H1 (cell line): ENCODE data around the gene PLPPR3. TPM values are rescaled to one million over a fixed set of nuclear protein-coding genes. Genes with fewer than 3 reads are reported as not detected.

Source experiments
- BRCA1 ChIP-seq: IDR thresholded peaks from 2 replicates; pipeline ENCODE4 v1.6.1; 2012; ENCODE audit warnings: low read depth, low read length, improper control_type of control experiment
- CBX8 ChIP-seq: fragments of 300-800, 300-1000 bp; sonication (generic); IDR thresholded peaks from 2 replicates; pipeline ENCODE4 v1.7.1; 2016; ENCODE audit warnings: low read depth, low read length, borderline replicate concordance
- EGR1 ChIP-seq: IDR thresholded peaks from 2 replicates; pipeline ENCODE4 v1.6.1; 2011; ENCODE audit warnings: low read depth, low read length, borderline replicate concordance
- RFX5 ChIP-seq: IDR thresholded peaks from 2 replicates; pipeline ENCODE4 v1.6.1; 2011; ENCODE audit warnings: low read depth, low read length, improper control_type of control experiment, borderline replicate concordance
- RNF2 ChIP-seq: fragments of 200-900, 300-1000 bp; sonication (generic); IDR thresholded peaks from 2 replicates; pipeline ENCODE4 v1.7.1; 2016; ENCODE audit warnings: borderline replicate concordance, low read depth, mild to moderate bottlenecking, antibody characterized with exemption, low read length; ENCODE audit not compliant: poor library complexity, severe bottlenecking; ENCODE audit errors: missing control alignments
- YY1 ChIP-seq: IDR thresholded peaks from 2 replicates; pipeline ENCODE4 v1.6.1; 2011; ENCODE audit warnings: low read depth, mild to moderate bottlenecking, low read length
- polyA plus RNA-seq, 7 experiments: library from polyadenylated mRNA; depleted of rRNA in 3 of 7; stranded (reverse) in 5 of 7; unstranded in 2 of 7; fragments of >200 nt in 5 of 7; fragments of 200-250 nt in 2 of 7; gene quantifications; 1 replicate in 5 of 7; 2 replicates in 1 of 7; 4 replicates in 1 of 7; pipeline versions ENCODE4 v1.2.1 to v1.2.3, GENCODE V29; 2011 to 2013; ENCODE audit warnings: missing spikeins in 2 of 7, mixed read lengths in 2 of 7
- total RNA-seq: library from RNA; stranded (reverse); fragmentation: NEBNext Ultra II Directional; extraction: Animal tissue kit (Norgen Biotek cat#: 25700); gene quantifications from 2 replicates; pipeline ENCODE4 v1.2.1, GENCODE V29; 2021
- TF ChIP-seq, protein P1 (sequence below): fragments of 300-600 bp; sonication (generic); IDR thresholded peaks from 2 replicates; pipeline ENCODE4 v1.7.1; 2012; ENCODE audit warnings: low read length, moderate library complexity, mild to moderate bottlenecking, inconsistent platforms; ENCODE audit not compliant: insufficient replicate concordance
- TF ChIP-seq, protein P2 (sequence below): IDR thresholded peaks from 2 replicates; pipeline ENCODE4 v1.6.1; 2011; ENCODE audit warnings: low read depth, mild to moderate bottlenecking, low read length; ENCODE audit not compliant: insufficient read depth

PLPPR3 gene
- total and polyA plus RNA-seq, 2 of the 8 experiments (the other 6 are each of a cell fraction or from before 2014, with no cell fraction given): 71.7 to 76.4 TPM

GRCh38 chr19:795691-796581, 25.8 kb downstream of the PLPPR3 start (continued):
- TF ChIP-seq, protein P1, sequence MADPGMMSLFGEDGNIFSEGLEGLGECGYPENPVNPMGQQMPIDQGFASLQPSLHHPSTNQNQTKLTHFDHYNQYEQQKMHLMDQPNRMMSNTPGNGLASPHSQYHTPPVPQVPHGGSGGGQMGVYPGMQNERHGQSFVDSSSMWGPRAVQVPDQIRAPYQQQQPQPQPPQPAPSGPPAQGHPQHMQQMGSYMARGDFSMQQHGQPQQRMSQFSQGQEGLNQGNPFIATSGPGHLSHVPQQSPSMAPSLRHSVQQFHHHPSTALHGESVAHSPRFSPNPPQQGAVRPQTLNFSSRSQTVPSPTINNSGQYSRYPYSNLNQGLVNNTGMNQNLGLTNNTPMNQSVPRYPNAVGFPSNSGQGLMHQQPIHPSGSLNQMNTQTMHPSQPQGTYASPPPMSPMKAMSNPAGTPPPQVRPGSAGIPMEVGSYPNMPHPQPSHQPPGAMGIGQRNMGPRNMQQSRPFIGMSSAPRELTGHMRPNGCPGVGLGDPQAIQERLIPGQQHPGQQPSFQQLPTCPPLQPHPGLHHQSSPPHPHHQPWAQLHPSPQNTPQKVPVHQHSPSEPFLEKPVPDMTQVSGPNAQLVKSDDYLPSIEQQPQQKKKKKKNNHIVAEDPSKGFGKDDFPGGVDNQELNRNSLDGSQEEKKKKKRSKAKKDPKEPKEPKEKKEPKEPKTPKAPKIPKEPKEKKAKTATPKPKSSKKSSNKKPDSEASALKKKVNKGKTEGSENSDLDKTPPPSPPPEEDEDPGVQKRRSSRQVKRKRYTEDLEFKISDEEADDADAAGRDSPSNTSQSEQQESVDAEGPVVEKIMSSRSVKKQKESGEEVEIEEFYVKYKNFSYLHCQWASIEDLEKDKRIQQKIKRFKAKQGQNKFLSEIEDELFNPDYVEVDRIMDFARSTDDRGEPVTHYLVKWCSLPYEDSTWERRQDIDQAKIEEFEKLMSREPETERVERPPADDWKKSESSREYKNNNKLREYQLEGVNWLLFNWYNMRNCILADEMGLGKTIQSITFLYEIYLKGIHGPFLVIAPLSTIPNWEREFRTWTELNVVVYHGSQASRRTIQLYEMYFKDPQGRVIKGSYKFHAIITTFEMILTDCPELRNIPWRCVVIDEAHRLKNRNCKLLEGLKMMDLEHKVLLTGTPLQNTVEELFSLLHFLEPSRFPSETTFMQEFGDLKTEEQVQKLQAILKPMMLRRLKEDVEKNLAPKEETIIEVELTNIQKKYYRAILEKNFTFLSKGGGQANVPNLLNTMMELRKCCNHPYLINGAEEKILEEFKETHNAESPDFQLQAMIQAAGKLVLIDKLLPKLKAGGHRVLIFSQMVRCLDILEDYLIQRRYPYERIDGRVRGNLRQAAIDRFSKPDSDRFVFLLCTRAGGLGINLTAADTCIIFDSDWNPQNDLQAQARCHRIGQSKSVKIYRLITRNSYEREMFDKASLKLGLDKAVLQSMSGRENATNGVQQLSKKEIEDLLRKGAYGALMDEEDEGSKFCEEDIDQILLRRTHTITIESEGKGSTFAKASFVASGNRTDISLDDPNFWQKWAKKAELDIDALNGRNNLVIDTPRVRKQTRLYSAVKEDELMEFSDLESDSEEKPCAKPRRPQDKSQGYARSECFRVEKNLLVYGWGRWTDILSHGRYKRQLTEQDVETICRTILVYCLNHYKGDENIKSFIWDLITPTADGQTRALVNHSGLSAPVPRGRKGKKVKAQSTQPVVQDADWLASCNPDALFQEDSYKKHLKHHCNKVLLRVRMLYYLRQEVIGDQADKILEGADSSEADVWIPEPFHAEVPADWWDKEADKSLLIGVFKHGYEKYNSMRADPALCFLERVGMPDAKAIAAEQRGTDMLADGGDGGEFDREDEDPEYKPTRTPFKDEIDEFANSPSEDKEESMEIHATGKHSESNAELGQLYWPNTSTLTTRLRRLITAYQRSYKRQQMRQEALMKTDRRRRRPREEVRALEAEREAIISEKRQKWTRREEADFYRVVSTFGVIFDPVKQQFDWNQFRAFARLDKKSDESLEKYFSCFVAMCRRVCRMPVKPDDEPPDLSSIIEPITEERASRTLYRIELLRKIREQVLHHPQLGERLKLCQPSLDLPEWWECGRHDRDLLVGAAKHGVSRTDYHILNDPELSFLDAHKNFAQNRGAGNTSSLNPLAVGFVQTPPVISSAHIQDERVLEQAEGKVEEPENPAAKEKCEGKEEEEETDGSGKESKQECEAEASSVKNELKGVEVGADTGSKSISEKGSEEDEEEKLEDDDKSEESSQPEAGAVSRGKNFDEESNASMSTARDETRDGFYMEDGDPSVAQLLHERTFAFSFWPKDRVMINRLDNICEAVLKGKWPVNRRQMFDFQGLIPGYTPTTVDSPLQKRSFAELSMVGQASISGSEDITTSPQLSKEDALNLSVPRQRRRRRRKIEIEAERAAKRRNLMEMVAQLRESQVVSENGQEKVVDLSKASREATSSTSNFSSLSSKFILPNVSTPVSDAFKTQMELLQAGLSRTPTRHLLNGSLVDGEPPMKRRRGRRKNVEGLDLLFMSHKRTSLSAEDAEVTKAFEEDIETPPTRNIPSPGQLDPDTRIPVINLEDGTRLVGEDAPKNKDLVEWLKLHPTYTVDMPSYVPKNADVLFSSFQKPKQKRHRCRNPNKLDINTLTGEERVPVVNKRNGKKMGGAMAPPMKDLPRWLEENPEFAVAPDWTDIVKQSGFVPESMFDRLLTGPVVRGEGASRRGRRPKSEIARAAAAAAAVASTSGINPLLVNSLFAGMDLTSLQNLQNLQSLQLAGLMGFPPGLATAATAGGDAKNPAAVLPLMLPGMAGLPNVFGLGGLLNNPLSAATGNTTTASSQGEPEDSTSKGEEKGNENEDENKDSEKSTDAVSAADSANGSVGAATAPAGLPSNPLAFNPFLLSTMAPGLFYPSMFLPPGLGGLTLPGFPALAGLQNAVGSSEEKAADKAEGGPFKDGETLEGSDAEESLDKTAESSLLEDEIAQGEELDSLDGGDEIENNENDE: no peak
- no peak for TF ChIP-seq RFX5
- TF ChIP-seq YY1: no peak
- TF ChIP-seq RNF2: no peak
- no peak for TF ChIP-seq BRCA1
- no peak for TF ChIP-seq EGR1
- TF ChIP-seq, protein P2, sequence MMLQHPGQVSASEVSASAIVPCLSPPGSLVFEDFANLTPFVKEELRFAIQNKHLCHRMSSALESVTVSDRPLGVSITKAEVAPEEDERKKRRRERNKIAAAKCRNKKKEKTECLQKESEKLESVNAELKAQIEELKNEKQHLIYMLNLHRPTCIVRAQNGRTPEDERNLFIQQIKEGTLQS: no peak
- no peak for TF ChIP-seq CBX8
